GM10248 (cell line): ENCODE measurements around the gene CADM2.

ENCODE experiments used
- CTCF ChIA-PET: fragments of 300-600 bp; sonication (Branson Sonifier 250); formaldehyde crosslinking; extraction: SDS; loops from one replicate; lab custom pipeline; 2021; ENCODE audit warnings: antibody characterized with exemption; lab: Yijun Ruan, JAX
- POLR2A ChIA-PET: fragments of 350-650 bp; sonication (Branson Sonifier 250); formaldehyde crosslinking; extraction: SDS; loops from one replicate; lab custom pipeline; 2020; ENCODE audit warnings: antibody characterized with exemption; lab: Yijun Ruan, JAX
- DNase-seq: peaks from one replicate; pipeline ENCODE4 v3.0.0; 2012; ENCODE audit errors: extremely low spot score
- TF ChIP-seq, protein P1 (sequence below): IDR thresholded peaks from 2 replicates; pipeline ENCODE4 v1.5.1; 2012; ENCODE audit warnings: mild to moderate bottlenecking, low read depth; ENCODE audit errors: extremely low read depth, missing control alignments, control extremely low read depth

The CADM2 gene

DNA sequence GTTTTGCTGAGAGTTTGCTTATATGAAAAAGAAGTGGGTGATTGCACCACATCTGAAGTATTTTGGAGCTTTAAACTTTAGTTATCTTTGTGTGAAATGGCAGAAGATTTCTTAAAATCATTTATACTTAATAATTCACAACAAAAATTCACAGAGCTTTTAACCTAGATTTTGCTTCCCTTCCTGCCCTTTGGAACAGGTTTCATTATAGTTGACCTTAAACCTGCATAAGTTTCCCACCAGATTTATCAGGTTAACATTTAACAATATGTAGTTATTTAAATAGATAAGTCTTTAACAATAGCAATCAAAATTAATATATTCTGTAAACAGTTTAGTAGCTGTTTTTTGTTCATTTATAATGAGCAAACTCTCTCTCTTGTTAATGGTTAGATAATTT lies 30.3 kb downstream of the CADM2 start:
- TF ChIP-seq, protein P1, sequence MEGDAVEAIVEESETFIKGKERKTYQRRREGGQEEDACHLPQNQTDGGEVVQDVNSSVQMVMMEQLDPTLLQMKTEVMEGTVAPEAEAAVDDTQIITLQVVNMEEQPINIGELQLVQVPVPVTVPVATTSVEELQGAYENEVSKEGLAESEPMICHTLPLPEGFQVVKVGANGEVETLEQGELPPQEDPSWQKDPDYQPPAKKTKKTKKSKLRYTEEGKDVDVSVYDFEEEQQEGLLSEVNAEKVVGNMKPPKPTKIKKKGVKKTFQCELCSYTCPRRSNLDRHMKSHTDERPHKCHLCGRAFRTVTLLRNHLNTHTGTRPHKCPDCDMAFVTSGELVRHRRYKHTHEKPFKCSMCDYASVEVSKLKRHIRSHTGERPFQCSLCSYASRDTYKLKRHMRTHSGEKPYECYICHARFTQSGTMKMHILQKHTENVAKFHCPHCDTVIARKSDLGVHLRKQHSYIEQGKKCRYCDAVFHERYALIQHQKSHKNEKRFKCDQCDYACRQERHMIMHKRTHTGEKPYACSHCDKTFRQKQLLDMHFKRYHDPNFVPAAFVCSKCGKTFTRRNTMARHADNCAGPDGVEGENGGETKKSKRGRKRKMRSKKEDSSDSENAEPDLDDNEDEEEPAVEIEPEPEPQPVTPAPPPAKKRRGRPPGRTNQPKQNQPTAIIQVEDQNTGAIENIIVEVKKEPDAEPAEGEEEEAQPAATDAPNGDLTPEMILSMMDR, result no peak
- ChIA-PET CTCF (interaction anchor here (1.0 kb wide), 1 partner anchor 13 kb away, joined by 3 read pairs; no protein-coding TSS in a partner anchor), POLR2A (no interaction called here)
- DNase-seq, result no peak

DNA sequence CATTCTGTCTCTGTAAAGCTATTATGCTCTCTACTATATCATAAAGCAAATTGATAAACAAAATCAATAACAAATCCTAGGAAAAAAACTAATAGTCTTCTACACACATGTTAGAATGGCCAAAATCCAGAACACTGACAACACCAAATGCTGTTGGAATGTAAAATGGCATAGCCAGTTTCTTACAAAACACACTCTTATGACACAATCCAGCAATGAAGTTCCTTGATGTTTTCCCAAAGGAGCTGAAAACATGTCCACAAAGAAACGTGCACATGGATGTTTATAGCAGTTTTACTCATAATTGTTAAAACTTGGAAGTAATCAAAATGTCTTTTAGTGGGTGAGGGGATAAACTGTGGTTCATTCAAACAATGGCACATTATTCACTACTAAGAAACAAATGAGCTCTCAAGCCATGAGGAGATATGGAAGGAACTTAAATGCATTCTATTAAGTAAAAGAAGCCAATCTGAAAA lies 32.7 kb downstream of the CADM2 start:
- DNase-seq, result no peak
- TF ChIP-seq, protein P1, result no peak
- CTCF ChIA-PET, result interaction anchor here (1.2 kb wide), 2 partner anchors 13 to 28 kb away, joined by 3 to 4 read pairs; no protein-coding TSS in a partner anchor
- POLR2A ChIA-PET, result no interaction called here

DNA sequence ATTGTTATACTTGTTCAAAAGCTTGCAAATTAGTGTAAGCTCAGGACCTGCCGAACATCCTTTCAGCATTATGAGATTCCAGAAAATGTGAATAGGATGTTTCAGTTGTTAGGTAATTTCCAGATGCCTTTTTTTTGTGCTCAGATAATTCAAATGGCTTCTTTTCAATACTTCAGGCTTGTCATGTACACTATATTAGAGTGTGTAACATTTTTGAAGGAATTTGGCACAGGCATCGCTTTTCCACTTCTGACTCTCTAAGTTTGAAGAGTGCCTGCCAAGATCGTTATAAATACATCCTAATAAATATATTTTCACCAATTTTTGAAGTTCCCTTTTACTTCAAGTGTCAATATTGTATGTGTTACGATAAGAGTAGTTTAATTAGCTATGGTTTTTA lies 35.2 kb downstream of the CADM2 start:
- CTCF ChIA-PET, result interaction anchor here (1.3 to 1.9 kb wide), 2 partner anchors 9 to 26 kb away, joined by 3 to 6 read pairs; no protein-coding TSS in a partner anchor
- POLR2A ChIA-PET, result no interaction called here
- TF ChIP-seq, protein P1, result no peak
- DNase-seq, result no peak

DNA sequence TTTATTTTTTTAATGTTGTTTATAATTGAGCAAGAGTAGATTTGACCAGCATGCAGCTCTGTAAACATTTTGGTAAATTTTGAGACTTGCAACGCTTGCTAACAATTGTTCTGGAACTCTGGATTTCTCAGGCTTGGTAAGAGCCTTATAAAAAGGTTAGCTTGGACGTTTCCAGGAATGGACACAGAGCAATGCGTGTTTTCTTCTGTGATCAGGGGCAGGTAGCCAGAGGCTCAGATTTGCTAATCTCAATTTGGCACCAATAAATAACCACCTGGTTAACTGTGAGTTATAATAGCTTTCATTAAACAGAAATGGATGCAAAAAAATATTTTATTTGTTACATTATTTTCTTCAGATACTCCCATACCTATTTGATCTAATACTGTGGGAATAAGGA lies 39.8 kb downstream of the CADM2 start:
- ChIA-PET POLR2A (no interaction called here), CTCF (interaction anchor here (1.2 kb wide), 1 partner anchor 9 kb away, joined by 3 read pairs; no protein-coding TSS in a partner anchor)
- no peak for DNase-seq
- TF ChIP-seq, protein P1, result no peak

DNA sequence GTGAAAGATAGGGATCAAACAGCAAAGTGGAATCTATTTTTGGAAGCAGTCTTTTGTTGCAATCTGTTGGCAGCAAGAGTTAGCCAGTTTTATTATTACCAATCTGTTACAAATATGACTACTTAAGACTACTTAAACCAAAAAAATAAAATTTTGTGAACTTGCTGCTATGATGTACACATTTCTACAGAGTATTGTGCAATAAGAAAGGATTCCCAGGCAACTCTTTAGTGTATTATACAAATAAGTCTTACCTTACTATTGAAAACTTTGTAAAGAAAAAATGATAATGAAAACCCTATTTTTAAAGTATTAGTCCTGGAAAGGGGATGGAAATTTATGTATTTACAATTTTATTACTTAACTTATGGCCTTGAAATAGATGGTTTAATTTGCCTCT lies 44.7 kb downstream of the CADM2 start:
- TF ChIP-seq, protein P1, result no peak
- CTCF ChIA-PET, result interaction anchor here (1.5 kb wide), 1 partner anchor 32 kb away, joined by 3 read pairs; no protein-coding TSS in a partner anchor
- no peak for DNase-seq
- POLR2A ChIA-PET, result no interaction called here

DNA sequence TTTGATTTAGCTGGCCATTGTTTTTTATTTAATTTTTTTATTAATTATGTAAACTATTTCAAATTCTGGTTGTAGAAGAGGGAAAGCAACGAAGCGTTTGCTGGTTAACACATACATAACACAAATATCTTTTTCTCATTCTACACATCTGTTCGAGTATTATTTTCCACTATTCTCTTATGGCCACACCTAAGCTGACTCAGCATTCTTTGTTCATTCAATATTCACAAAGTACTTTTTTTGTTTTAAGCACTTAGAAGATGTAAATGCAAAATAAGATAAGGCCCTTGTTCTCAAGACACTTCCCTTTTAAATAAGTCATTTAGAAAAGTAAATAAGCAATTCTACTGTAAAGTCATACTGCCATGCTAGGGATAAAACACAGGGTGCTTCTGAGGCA lies 45.4 kb downstream of the CADM2 start:
- DNase-seq, result no peak
- ChIA-PET POLR2A (no interaction called here), CTCF (interaction anchor here (0.8 to 1.5 kb wide), 2 partner anchors 12 to 31 kb away, joined by 3 to 4 read pairs; no protein-coding TSS in a partner anchor)
- TF ChIP-seq, protein P1, result no peak
